GM18499 (cell line): ENCODE data around the gene LRRC4B.
"Not testable (repeated sequence)": the region's sequence is repeated elsewhere in the genome, so short reads cannot be mapped to it uniquely, and the experiment has no call there.

Source experiments
- ATAC-seq: cut with Tn5 transposase; IDR thresholded peaks from one replicate; pipeline ENCODE4 v1.9.1; 2021; ENCODE audit warnings: moderate number of reproducible peaks; ENCODE audit not compliant: insufficient read depth, unreplicated experiment

The LRRC4B gene

DNA sequence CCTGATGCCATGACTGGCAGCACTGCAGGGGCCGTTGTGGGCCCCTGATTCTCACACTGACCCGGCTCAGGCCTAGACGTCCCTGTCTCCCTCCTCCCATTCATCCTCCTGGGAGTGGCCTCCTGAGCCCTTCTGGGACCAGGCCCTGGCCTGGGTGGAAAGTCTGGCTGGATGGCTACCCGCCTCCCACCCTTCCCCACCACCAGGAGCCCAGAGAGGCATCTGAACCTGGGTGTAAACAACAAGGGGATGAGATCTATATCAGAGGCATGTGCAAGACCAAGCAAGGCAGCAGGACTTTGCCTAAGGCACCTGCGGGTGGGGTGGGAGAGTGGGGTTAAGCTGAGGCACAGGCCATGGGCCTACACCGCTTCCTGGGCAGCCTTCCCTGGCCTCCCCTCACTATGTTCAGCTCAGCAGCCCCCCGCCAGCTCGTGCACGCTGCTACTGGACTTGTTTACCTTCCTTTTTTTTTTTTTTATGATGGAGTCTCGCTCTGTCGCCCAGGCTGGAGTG, 32.5 kb downstream of the LRRC4B start:
- no peak for ATAC-seq

DNA sequence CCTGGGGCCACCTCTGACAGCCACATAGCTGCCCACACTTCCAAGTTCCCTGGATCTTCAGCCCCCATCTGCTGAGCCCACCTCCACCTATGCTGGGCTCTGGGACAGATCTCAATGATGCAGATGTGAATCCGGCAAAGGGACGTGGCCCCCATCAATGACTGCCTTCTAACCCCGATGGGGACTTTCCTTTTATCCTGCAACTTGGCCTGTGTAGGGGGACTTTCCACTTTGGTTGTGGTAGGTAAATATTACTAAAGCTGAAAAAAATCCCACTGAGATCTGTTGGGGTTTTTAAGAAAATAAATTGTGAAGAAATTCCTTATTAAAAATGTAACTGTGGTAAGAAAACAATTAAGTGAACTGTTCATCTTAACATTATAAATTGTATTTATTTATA, 33.8 kb downstream of the LRRC4B start:
- ATAC-seq = no peak

DNA sequence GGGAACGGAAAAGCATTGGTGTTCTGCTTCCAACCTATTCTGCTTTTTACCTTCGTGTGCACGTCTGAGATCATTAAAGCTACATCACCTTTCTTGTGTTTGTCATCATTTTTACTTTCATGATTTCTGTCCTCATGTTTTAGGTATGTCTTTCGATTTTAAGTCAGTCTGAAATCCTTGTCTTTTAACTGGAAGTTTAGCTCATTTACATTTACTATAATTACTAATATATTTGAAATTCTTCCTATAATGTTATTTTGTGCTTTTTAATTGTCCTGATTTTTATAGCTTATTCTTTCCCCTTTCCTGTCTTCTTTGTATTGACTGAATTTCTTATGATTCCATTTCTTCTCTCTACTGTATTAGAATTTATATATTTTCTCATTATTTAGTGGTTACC, 35.3 kb downstream of the LRRC4B start:
- ATAC-seq = no peak

DNA sequence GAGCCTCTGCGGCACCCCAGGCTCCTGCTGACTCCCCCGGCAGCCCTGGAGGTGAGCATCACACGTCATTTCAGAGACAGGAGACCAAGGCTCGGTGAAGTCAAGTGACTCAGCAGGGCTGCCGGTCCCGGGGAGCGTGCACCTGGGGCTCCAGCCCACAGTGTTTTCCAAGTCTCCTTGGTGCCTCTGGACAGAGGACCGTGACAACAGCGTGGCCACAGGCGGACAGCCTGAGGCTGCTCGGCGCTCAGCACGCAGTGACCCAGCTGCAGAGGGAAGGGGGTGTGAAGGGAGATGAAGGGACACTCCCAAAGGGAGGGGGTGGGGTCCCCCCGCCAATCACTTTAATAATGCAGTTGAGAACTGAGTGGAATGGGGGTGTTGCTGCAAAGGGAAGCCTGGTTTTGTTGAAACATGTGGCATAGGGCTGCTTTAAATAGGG, 37.0 kb downstream of the LRRC4B start:
- no peak for ATAC-seq

DNA sequence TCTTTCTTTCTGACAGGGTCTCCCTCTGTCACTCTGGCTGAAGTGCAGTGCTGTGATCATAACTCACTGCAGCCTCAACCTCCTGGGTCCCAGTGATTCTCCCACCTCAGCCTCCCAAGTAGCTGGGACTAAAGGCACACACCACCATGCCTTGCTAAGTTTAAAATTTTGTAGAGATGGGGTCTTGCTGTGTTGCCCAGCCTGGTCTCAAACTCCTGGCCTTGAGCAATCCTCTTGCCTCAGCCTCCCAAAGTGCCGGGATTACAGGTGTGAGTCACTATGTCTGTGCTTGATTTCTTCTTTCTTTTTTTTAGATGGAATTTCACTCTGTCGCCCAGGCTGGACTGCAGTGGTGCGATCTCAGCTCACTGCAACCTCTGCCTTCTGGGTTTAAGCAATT, 40.2 kb downstream of the LRRC4B start:
- ATAC-seq = not testable (repeated sequence)

DNA sequence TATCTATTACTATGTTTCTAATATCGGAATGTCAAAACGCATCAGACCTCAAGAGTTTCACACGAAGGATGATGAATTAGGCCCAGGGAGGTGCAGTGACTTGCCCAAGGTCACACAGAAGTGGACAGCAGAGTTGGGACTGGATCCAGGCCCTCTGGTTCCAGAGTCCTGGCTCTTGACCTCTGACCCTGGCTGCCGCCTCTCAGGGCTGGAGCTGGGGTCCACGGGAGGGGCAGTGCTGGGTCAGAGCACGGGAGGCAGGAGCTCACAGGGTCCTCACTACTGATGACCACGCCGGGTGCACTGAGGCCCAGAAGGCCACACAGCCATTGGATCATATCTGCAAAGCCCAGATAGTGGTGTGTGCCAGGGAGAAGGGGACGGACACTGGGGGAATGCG, 45.4 kb downstream of the LRRC4B start:
- ATAC-seq = no peak

DNA sequence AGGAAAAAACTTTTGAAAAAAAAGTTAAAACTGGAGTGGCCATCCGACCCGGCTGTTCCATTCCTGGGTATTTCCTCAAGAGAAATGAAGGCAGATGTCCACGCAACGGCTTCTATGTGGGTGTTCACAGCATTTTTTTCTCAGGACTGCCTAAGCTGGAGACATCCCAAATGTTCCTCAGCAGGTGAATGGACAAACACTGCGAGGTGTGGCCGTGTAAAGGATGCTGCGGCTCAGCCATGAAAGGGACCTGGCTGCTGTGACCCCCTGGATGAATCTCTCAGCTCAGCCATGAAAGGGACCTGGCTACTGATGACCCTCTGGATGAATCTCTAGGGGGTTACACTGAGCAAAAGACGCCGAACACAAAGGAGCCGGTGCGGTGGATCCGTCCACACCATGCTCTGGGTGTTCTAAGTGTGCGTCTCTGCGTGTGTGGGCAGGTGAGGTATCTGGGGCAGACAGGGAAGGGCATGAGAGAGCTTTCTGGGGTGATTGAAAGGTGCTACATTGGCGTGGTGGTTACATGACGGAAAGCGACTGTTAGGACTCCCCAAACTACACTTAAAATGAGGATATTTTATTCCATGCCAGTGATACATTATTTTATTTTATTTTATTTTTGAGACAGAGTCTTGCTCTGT, 47.3 kb downstream of the LRRC4B start:
- ATAC-seq = no peak

DNA sequence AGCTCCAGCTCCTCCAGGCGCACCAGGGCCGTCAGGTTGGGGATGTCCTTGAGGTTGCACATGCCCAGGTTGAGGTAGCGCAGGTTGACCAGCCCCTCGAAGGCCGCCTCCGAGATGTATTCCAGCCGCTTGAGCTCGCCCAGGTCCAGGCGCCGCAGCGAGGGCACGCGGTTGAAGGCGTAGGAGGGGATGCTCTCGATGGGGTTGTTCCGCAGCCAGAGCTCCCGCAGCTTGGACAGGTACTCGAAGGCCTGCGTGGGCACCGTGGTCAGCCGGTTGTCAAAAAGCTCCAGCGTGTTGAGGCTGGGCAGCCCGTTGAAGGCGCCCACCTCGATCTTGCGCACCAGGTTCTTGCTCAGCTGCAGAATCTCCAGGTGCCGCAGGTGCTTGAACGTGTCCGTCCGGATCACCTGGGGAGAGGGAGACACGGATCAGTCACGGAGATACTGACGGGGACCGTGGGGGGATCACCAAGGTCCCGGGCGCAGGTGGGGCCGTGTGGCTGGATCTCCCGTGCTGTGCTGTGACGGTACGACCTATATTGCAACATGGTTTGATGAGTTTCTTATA, 49.1 kb downstream of the LRRC4B start:
- ATAC-seq = no peak

DNA sequence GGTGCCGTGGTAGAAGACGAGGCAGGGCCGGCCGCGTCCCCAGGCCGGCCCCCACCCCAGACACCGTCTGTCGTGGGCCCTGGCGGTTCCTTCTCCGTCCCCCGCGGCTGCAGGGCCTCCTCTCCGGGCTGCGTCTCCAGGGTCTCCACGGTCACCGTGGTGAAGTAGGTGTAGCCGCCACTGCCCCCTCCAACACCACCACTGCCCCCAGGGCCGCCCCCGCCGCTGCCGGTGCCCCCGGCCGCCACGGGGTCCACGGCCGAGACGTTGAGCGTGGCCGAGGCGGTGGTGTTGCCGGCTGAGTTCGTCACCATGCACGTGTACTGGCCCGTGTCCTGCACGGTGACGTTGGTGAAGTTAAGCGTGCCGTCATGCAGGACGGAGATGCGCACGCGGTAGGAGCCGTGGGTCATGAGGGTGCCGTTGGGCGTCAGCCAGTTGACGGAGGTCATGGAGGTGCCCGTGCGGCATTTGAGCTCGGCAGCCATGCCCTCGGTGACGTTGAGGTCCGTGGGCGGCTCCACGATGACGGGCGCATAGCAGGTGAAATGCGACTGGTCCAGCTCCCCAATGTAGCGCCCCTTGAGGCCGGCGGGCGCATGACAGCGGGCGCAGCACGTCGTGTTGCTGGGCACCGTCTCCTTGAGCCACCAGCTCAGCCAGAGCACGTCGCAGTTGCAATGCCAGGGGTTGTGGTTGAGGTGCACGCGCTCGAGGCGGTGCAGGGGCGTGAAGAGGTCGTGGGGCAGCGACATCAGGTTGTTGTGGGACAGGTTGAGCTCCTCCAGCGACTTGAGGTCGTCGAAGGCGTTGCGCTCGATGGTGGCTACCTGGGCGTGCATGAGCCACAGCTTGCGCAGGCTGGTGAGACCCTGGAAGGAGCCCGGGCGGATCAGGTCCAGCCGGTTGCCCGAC, 49.9 kb downstream of the LRRC4B start:
- ATAC-seq = no peak

DNA sequence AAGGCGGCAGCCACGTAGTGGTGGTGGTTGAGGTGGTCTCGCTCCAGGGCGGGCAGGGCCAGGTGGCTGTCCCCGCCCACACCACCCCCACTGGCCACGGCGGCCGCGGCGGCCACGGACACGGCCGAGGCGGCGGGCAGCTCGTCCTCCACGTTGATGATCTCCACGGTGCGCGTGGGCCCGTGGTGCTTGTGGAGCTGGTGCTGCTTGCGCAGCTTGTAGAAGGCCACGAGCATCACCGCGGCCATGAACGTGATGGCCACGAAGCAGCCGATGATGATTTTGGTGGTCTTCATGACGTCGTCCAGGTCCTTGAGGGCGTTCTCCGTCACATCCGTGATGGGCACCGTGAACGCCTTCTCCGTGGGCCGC, 50.5 kb downstream of the LRRC4B start:
- ATAC-seq = no peak

DNA sequence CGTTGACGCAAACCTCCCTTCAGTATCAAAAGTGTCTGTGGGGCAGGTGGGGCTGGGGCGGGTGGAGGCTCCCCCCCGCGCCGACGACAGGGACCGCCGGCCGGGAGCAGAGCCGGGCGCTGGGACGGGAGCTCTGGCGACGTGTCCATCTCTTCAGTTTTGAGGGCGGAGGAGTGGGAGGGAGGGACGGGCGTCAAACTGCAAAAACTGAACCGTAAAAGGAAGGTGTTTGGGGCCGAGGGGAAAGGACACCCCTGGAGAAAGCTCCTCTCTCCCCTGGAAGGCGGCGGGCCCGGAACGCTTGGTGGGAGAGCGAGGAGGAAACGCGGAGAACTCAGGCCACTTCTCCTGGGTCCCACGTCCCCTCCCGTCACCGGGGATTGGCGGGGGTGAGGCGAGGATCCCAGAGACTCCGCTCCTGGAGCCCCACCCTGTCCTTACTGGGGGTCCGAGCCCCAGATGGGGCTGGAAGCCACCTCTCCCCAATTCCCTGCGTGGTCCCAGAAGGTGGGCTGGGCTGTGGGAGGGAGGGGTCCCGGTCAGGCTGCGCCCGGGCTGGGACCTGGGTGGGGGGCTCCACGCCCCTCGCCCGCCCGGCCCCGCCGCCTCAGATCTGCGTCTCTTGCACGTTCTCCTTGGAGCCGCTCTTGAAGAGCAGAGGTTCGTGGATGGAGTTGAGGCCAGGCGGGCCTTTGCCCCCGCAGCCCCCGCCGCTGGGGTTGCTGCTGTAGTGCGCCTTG, 51.1 kb downstream of the LRRC4B start:
- no peak for ATAC-seq

DNA sequence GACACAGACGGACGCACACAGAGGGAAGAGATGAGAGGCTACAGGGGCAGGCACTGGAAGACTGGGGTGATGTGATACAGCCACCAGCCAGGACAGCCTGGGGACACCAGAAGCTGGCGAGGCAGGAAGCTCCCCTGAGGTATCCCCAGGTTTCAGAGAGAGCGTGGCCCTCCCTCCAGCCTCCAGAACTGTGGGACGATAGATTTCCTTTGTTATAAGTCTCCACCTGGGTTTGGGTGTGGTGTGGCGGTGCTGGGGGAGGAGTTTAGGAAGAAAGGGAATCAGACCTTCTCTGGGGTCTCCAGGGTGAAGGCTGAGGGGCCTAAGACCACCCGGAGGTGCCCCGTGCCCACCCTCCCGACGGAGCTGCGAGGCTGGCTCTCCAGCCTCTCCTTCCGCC, 51.8 kb downstream of the LRRC4B start:
- no peak for ATAC-seq

DNA sequence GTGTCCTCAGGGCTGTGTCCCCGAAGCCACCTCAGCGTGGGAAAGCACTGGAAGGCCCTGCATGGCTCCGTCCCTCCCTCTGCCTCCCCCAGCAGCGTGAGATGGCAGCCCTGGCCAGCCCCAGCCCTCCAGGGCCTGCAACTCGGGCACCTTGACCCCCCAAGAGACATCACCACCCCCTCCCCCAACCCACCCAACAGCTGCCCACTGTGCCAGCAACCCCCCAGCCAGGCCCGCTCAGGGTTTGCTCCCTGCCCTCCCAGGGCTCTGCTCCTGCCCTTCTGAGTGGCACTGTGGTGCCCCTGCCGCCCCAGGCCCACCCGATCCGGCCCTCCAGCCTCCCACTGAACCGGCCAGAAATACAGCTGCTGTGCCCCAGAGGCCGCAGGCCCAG, 53.1 kb downstream of the LRRC4B start:
- ATAC-seq = no peak

DNA sequence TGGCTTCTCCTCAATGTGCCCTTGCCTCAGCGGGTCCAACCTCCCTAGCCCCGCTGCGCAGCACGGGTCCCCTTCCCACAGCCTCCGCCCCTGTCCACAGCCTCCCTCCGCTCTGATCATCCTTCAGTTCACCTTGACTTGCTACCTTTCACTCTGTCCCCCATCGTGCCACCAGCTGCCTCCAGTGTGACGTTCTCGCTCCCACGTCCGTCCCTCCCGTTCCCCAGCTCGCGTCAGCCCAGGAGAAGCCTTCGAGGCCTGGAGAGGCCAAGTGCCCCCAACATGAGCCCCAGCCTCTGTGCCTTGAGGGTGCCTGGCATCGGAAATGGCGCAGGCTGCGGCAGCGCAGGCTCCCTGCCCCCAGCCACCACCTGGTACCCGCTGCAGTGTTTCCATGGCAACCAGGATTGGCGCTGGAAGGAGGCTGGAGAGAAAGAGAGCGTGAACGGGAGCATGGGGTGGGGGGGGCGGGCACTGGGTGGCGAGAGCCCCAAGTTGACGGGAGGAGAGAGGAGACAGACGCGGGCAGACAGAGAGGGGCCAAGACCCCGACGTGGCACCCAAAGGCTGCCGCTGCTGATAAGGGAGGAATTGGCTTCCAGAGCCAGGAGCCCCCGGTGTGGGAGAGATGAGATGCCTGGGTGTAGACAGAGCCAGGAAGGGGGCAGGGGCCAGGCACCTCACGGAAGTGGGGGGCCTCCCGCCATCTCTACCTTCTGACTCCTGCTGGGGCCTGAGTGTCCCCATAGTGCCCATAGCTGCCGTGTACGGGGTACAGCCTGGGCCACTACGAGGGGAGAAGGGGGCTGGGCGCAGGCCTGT, 53.7 kb downstream of the LRRC4B start:
- ATAC-seq = no peak

DNA sequence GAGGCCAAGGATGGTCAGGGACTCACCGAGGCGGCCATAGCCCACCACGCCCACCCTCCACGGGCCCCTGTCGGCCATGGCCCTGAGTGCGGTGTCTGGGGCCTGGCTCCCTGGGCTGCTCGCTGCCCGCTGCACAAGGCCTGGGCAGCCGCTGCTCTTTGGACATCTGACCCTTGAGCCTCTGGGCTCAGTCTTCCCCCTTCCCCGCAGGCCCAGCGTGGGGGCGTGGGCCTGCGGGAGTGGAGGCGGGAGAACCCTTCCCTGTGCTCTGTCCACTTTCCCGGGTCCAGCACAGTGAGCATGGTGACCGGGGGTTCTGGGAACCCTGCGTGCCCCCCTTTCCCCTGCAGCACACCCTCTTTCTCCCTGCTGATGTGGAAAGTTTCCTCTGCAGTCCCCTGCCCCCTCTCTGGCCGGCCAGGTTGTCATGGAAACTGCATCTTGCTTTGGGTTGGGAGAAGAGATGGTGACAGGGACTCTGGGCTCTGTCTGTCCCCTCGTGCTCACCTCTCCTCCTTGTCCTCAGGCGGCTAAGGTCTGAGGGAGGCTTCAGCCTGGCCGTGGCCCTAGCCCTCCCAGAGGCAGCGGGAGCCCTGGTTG, 54.4 kb downstream of the LRRC4B start, which contains the start of gene ASPDH:
ASPDH (minus strand) TSS at position 168 of the 600 bp plus-strand sequence; CDS start at position 78, 90 bp downstream.
- no peak for ATAC-seq

DNA sequence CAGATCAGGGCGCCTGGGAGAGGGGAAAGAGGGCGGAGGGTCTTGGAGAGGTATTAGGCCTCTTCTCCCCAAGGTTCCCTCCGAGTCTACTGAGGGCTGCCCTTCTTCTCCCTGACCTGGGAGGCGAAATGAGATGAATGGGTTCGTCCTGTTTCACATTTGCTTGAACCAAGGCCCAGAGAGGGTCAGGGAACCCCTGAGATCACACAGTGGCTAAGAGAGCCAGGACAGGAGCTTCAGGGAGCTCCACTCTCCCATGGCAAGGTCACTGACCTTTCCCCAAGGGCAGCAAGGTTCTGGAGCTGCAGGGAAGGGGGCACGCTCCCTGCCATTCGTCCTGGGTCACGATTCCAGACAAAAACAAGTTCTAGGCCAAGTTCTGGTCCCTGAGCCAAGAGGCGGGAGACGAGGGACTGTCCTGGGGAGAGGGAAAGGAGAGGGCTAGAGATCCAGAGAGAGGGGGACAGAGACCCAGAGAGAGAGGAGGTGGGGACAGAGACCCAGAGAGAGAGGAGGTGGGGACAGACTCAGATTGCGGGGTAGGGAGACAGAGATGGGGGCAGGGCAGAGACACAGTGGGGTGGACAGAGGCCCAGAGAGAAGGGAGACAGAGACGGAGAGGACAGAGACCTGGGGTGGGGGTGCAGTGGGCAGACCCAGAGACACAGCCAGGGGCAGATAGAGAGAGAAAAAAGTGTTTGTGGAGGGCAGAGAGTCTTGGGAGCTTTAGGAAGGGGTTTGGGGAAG, 55.1 kb downstream of the LRRC4B start:
- no peak for ATAC-seq

DNA sequence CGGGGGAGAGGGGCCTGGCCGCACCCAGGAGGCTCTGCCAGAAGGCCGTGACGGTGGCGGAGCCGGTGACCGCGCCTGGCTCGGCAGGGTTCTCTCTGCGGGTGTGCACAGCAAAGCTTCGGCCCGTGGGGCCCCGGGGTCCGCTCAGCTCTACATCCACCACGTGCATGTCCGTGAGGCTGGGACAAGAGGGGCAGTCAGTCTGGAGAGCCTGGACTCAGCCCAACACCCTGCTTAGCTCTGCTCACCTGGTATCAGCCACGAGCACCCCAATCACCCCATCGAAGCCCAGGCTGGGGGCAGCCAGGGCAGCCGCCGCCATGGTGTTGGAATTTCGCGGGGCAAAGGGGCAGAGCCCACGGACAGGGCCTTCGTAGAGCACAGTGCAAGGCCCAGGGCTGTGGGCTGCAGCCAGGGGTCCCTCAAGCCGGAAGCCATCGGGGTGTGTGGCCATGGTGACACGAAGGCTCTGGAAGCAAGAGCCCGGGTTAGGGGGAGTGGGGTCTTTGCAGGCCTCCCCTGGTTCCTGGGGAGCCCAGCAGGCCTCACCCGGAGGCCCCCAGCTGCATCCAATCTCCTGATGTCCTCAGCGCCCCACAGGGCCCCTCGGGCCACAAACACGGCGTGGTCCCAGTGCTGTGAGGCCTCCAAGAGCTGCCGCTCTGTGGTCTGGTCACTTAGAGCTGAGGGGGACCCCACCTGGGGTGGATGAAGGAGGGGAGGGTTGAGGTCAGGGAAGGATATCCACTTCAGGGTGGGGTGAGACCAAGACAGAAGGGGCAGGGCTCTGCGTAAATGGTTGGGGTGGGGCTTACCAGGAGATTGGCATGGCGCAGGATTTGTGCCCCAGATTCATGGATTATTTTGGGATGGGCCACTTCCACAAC, 55.9 kb downstream of the LRRC4B start:
- ATAC-seq = no peak
